NCI-H2196 treated with DMSO at 0.1 percent for 48 hours (cell line): ENCODE measurements around the gene FANCE.

ENCODE experiments used
- DNase-seq: peaks from one replicate; lab custom pipeline; 2025; ENCODE audit not compliant: unreplicated experiment; lab: John Stamatoyannopoulos, UW

The FANCE gene

GRCh38 chr6:35463292-35463691 lies 11.2 kb downstream of the FANCE start:
- DNase-seq: no peak

- no peak for DNase-seq
Measured at GRCh38 chr6:35465646-35466045, 13.5 kb downstream of the FANCE start.

GRCh38 chr6:35468181-35468979 lies 16.2 kb downstream of the FANCE start, which contains the start of gene RPL10A:
TSS of gene RPL10A (plus strand) at chr6:35468401. CDS start at chr6:35468435, 34 bp downstream.
- DNase-seq: peak; percentile 90

DNA sequence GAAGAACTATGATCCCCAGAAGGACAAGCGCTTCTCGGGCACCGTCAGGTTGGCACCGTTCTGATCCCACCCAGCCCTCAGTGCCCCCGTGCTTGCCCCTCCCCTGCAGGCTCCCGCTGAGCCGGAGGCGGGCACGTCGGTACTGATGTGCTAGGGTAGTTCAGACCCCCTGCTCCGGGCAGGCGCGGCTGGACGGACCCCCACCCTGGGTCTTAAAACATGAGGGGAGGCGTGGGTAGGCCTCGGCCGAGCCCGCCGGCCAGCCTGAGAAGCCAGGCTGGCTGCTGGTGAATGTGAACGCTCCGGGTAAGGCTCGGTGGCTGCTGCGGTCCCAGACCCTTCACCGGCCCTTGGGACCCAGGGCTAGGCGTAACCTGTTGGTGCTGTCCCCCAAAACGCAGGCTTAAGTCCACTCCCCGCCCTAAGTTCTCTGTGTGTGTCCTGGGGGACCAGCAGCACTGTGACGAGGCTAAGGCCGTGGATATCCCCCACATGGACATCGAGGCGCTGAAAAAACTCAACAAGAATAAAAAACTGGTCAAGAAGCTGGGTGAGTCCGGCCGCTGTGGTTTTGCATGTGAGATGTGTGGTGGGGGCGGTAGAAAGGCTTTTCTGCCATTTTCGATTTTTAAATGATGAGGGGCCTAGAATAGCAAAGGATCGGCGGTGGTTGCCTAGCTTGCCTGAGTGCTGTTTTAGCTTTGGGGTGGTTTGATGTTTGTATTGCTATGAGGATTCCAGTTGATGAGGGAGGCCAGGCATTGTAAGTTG lies 17.0 kb downstream of the FANCE start:
- DNase-seq: no peak

DNA sequence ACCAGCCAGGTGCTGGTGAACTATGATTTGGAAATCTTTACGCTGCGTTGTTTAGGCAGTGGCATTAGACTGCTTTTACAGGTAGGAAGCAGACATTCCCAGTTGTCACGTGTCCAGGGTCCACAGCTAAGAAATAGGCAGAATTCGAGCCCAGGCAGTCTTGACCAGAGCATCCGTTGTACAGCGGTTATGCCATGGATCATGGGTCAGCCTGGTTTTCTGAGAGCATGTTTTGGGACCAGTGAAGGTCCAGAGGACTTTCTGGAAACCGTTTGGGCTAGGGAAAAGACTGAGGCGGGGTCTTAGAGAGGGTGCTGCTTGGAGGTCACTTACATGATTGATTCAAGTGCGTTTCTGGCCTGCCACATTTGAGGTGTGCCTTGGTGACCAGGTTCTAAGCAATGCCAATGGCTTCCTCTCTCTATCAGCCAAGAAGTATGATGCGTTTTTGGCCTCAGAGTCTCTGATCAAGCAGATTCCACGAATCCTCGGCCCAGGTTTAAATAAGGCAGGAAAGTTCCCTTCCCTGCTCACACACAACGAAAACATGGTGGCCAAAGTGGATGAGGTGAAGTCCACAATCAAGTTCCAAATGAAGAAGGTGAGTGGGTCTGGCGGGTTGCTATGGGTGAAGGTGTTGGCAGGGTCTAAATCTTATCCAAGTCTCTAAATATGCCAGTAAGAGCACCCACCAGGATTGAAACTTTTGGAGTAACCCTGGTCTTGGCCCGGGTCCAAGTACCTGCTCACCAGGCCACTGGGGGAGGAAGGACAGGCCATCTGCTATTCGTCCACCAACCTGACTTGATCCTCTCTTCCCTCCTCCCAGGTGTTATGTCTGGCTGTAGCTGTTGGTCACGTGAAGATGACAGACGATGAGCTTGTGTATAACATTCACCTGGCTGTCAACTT lies 17.9 kb downstream of the FANCE start:
- no peak for DNase-seq

DNA sequence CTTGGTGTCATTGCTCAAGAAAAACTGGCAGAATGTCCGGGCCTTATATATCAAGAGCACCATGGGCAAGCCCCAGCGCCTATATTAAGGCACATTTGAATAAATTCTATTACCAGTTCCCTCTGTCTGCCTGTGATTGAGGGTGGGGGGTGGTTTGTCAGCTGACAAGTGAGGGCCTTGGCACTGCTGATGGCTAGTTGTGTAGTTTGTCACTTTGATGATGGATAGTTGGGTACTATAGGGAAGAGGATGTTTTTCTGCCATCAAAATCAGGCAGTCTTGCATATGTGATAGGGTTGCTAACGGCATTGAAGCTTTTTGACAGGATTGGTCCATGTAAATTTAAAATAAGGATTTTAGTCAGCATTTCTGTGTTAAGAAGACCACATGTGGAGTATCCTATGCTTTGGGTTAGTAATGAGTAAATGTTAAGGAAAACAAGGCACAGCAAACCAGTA lies 18.6 kb downstream of the FANCE start:
- DNase-seq: no peak

DNA sequence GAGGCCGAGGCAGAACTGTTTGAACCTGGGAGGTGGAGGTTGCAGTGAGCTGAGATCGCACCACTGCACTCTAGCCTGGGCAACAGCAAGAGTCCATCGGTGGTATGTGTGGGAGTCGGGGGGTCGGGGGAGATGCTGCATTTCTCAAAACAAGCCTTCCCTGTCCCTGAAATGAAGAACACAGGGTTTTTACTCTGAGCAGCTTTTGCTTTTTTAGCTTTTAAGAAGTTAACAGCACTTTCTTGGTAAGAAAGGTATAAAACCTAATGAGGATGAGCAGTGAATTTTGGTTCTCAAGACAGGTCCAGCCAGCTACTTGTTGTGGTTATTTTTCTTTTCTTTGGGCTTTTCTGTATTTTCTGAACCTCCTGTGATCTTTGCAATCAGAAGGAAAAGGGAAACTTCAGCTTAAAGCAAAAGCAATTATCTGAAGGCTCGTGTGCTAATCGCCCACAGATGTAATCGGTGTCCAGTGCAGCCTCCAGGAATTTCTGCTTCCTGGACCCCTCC lies 19.8 kb downstream of the FANCE start:
- DNase-seq: no peak

DNA sequence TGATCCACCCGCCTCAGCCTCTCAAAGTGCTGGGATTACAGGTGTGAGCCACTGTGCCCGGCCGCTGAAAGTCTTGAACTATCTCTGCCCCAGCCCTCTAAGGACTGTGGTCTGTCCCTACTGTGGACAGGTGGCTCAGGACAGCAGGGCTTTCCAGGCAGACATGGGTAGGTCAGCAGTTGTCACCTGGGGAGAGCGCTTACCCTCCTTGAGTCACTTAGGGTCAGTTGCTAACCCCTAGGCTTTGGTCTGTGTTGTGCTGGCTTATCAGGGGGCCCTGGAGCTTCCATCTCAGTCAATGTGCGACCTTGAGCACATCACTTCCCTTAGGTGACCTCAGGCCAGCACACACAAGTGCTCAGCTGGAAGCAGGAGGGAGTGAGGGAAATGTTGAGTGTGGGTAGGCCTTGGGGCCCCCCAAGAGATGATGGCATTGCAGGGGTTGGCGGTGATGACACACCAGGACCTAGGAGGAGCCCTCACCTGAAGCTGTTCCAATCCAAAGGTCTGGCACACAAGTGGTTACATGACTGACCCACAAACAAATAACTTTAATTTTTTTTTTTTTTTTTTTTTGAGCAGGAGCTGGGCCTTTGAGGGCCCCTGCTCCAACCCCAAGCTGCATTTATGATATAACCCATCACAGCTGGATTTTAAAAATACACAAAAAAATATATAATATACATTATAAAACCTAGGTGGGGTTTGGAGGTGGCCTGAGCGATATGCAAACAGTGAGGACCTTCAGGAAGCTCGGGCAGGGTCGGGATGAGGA lies 21.1 kb downstream of the FANCE start:
- DNase-seq: no peak

- no peak for DNase-seq
Measured at GRCh38 chr6:35473850-35474130, 21.7 kb downstream of the FANCE start.

DNA sequence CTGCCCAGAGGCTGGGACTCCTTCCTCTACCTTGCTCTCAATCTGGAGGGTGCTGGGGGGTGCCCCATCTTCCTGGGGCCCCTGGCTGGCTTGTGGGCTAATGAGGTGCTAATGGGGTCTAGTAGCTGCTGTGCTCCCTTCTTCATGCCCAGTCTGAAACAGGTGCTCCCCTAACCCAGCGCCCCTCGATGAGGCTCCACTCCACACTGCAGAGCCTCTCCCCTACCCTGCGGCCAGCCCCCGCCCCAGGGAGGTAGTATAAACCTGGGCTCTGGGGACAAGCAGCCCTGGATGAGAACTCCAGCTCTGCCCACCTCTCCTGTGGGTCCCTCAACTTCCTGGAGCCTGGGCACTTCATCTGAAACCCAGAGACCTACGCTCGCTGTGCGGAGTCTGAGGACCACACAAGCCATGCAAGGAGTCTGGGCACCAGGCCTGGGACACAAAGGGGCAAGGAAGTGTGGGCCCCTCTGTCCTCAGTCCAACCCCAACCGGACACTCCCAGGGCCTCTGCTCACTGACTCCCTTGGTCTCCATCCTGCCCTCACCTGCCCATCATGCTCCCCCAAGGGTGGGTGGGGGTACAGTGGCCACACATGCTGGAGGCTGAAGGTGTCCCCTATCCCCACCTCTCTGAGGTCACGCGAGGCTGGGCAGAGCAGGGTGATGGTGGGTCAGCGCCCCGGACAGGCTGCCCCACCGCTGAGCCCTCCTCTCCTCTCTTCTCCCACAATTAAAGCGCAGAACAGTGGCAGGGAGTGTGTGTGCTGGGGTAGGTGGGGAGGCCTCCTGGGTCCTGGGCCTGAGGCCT lies 22.2 kb downstream of the FANCE start:
- DNase-seq: no peak

DNA sequence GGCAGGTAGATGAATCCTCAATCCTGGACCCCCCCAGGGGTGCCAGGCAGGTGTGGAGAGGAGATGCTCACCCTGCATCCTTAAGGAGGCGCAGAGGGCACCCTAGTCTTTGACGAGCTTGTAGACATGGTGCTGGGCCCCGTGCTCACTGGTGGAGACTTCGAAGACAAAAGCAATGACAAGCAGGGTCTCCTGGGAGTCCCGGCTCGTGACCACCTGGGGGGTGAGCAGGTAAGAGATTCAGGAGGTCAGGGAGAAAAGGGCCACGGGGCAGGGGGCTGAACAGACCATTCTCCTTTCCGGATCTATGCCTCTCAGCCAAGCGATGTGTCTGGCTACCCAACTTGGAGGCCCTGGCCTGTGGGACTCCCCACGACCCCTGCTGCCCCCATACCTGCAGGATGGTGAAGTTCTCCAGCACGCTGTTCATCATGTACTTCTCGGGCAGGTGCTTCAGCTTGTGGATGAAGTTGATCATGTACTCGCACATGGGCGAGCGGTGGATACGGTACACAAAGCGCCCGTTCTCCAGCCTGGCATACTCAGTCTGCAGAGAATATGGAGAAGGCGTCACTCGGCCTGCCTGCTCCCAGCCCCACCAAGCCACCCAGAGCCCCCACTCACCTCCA lies 22.9 kb downstream of the FANCE start:
- DNase-seq: no peak

DNA sequence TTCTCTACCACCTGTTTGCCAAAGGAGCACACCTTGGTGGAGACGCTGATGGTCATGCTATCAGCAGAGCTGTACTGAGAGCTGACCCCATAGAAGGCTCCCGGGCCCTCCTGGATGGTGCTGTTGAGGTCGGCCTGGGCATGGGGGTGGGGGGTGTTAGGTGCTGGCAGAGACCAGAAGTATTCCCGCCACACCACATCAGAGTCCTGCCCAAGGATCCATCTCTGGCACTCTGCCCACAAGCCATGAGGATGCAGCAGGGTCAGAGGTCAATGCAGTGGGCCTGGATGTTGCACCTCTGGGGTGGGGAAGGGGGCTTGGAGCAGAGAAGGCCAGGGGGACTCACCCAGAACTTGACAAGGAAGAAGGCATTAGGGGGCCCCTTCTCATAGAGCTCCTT lies 23.4 kb downstream of the FANCE start:
- DNase-seq: no peak

- DNase-seq: no peak
Measured at GRCh38 chr6:35476004-35476403, 23.9 kb downstream of the FANCE start.

DNA sequence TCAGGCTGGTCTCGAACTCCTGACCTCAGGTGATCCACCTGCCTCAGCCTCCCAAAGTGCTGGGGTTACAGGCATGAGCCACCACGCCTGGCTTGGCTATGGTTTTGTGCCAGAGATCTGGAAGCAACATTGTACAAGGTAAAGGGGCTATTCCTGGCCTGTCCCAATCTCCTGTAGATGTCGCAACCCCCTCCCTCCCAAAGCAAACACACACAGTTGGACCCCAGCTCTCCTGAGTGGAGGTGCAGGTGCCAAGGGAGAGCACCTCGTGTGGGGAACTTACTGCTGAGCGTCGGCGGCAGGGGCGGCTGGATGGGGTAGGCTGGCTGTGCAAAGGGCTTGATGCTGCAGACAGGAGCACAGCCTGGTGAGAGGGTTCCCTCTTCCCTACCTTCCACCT lies 24.9 kb downstream of the FANCE start:
- no peak for DNase-seq

DNA sequence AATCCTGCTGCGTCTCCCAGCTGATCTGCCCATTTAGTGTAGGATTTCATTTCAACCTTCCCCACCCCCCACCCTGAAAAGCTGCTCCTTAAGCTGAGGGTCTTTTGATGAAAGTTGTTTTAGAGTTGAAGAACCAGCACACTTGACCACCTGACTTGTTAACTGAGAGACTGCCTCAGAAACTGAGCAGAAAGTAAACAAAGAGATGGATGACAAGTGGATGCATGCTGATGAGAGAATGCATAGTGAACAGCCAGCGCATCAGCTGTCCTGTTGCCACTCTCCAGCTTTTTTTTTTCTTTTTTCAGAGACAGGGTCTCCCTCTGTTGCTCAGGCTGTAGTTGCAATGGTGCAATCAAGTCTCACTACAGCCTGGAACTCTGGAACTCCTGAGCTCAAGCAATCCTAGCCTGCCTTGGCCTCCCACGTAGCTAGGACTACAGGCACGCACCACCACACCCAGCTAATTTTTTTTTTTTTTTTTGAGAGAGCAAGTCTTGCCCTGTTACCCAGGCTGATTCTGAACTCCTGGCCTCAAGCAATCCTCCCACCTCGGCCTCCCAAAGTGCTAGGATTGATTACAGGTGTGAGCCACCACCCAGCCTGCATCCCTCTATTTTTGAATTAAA lies 25.5 kb downstream of the FANCE start:
- DNase-seq: no peak

DNA sequence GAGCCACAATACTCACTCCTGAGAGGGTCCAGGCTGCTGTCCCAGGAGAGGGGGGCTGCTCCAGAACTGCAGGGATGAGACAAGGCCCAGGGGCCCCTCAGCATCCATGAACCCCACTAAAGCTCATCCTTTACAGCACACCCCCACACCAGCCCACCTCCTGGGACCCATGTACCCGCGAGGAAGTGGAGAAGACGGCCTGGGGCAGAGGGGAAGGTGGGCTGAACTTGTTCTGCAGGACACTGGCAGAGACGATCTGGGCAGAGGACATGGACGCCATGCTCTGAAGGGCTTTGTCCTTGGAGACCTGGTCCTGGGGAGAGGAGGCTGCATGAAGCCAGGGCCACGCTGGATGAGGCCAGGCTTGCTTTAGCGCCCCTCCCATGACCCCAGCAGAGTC lies 26.1 kb downstream of the FANCE start:
- no peak for DNase-seq

DNA sequence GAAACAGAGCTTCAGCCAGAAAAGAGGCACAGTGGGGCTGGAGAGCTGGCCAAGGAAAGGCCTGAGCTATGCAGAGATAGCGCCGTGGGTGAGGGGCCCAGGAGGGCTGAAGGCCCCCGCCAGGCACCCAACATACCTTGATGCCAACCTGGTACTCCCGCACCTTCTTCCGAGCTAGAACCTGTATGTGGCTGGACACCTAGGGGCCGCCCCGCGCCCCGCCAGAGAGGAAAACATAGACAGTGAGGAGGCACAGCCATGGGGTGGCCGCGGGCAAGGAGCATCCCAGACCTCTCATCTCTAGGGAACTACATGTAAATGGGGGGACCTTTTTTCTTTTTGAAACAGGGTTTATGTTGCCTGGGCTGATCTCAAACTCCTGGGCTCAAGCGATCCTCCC lies 28.0 kb downstream of the FANCE start:
- DNase-seq: no peak

GRCh38 chr6:35481226-35481625 lies 29.1 kb downstream of the FANCE start:
- DNase-seq: no peak

DNA sequence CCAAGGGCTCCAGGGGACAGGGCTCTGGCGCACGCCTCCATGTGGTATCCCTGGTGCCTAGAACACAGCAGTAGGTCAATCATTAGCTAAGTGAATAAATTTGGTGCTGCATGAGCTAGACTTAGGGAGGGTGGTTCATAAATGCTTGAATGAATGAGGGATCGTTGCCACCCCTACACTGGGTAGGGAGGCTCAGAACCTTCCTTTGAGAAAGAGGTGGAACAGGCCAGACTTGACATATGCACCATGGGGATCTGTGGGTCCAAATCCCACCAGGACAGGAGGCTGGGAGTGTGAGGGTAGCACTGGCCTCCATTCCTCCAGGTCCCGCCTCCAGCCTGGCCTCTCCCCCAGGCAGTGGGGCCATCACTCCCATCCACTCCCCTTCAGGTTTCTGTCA lies 30.9 kb downstream of the FANCE start:
- no peak for DNase-seq
